Hepatocyte (in vitro differentiated cells): ENCODE results near the gene SNRNP27.

ENCODE experiments used
- EZH2 ChIP-seq: fragments of 200-600 bp; sonication (generic); IDR thresholded peaks from 2 replicates; pipeline ENCODE4 v1.6.1; 2016; ENCODE audit warnings: antibody characterized with exemption, mild to moderate bottlenecking, borderline replicate concordance
- TF ChIP-seq, protein P1 (sequence below): fragments of 200-600 bp; sonication (generic); IDR thresholded peaks from 2 replicates; pipeline ENCODE4 v1.5.1; 2016; ENCODE audit warnings: antibody characterized with exemption, mild to moderate bottlenecking; ENCODE audit not compliant: poor library complexity

- no peak for TF ChIP-seq EZH2
- TF ChIP-seq, protein P1, sequence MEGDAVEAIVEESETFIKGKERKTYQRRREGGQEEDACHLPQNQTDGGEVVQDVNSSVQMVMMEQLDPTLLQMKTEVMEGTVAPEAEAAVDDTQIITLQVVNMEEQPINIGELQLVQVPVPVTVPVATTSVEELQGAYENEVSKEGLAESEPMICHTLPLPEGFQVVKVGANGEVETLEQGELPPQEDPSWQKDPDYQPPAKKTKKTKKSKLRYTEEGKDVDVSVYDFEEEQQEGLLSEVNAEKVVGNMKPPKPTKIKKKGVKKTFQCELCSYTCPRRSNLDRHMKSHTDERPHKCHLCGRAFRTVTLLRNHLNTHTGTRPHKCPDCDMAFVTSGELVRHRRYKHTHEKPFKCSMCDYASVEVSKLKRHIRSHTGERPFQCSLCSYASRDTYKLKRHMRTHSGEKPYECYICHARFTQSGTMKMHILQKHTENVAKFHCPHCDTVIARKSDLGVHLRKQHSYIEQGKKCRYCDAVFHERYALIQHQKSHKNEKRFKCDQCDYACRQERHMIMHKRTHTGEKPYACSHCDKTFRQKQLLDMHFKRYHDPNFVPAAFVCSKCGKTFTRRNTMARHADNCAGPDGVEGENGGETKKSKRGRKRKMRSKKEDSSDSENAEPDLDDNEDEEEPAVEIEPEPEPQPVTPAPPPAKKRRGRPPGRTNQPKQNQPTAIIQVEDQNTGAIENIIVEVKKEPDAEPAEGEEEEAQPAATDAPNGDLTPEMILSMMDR: no peak
Measured at GRCh38 chr2:69946351-69947324, 52.9 kb downstream of the SNRNP27 start.
